Hematopoietic multipotent progenitor cell (in vitro differentiated cells): ENCODE results near the gene RPS6KA6. TPM values are rescaled to one million over a fixed set of nuclear protein-coding genes. Genes with fewer than 3 reads are reported as not detected.
"Not testable (repeated sequence)": the region's sequence is repeated elsewhere in the genome, so short reads cannot be mapped to it uniquely, and the experiment has no call there.

Experiments used
- DNase-seq, 3 donors: peaks; one replicate each; pipeline ENCODE4 v3.0.0-alpha.2; 2011 to 2015; ENCODE audit warnings: low read depth in 2 of 3, low spot score in 2 of 3
- total RNA-seq: library from RNA; depleted of rRNA; stranded (reverse); fragments of >200 nt; gene quantifications from one replicate; pipeline ENCODE4 v1.2.3, GENCODE V29; 2012

Gene RPS6KA6
- total RNA-seq, 1 donor, result 0.54 TPM

DNA sequence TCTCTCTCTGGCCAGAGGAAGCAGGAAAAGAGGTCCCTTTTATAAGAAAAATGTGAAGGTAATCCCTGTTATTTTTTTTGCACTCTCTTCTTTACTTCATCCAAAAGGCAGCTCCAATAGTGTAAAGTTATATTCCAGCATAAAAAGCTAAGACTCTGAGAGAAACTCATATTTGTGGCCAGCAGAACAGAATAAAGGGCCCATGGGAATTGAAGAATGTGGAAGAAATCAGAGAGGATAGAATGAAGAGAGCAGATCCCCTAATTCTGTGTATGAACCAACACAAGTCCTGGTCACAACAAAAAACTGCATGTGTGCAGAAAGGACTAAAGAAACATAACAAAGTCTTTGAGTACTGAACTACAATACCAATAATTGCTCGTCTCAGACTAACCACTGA, 22.3 kb downstream of the RPS6KA6 start:
- DNase-seq, result no peak

DNA sequence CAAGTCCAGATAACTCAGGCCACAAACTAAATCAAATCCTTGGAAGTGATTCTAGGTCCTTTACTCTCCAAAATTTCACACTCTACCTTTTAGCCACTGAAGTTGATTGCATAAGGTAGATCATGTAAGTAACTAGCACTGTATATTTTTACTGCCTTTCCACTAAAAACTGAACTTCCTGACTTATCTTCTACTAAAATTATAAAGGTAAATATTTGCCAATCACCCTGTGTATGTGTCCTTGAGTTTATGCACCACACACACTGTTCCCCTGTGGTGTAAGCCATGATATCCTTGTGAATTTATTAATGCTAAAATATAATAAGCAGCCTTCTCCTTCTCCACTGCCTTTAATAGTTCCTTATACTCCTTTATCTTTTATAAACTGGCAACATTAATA, 25.6 kb downstream of the RPS6KA6 start:
- DNase-seq, result no peak

DNA sequence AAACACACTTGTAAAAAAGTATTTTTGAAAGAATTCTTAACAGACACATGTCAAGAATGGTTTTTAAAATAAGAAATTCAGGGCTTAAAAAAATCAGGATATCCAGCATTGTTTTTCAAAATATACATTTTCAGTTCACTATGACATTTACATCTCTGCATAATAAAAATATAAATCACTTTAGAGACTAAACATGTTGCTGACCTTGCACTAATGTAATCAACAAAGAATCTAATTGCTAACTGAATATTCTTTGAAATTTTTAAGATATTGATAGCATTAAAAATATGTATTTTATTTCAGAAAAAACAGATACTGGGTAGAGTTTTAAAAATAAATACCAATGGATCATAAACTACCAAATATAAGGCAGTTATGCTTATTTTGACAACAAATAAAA, 26.4 kb downstream of the RPS6KA6 start:
- DNase-seq, result no peak

DNA sequence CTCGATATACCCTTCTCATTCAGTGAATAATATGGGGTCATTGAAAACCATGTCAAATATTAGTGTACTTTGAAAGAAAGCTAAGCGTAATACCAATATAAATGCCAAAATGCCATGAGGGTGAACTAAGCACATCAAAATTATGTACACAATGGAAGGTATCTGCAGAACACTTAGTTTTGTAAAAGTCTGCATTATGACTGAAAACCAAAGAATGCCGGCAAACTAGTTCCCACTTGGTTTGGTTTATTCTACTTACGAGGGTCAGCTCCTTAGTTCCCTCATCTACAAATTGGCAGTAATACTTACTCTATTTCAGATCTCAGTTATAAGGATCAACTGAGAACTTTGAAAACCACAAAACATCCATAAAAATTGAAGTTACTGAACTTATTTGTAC, 27.3 kb downstream of the RPS6KA6 start:
- no peak for DNase-seq

DNA sequence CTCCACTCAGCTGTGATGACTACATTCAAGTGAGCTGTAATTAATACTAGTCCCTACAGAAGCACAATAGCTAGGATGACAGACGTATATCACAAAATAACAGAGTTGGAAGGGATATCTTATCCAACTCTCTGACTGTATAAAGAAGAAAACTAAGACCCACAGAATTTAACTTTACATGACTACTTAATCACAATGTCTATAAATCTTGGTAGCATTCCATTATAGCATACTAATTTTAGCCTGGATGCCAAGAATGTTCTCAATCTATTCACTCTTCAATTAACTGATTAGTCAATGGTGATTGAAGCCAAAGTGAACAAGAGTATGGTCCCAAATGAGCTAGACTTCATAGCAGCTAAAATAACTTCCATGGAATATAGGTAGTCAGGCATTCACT, 31.2 kb downstream of the RPS6KA6 start:
- DNase-seq, result no peak

DNA sequence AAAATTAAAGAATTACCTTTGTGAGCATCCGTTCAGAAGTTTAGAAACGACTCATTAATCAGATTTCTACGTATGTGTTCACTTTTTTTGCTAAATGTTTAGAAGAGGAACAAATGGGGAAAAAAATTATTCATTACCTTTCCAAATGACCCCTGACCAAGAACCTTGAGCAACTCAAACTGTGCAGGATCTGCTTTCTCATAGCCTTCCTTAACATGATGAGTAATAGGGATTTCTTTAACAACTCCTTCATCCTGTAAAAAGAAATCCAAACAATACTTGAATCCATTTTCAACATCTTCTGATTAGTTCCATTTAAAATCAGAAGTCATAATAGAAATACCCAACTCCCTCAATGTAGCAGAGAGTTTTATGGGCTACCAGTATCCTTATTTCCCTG, 32.1 kb downstream of the RPS6KA6 start:
- no peak for DNase-seq

DNA sequence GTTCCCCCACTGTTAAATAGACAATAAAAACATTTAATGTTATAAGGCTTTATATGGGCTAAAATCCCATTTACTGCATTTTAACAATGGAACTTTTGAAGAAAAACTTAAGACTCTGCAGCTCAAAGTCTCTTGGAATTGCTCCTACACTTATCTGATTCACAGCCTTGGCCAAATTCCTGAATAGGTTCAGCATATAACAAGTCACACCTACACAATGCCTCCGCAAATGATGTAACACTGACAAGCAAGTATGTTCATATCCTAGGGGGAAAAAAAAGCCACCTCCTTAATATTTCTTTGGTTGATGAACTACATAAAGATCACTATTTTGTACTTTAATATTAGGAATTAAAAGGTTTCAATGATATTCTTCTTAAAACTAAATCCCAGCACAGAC, 34.5 kb downstream of the RPS6KA6 start:
- no peak for DNase-seq

DNA sequence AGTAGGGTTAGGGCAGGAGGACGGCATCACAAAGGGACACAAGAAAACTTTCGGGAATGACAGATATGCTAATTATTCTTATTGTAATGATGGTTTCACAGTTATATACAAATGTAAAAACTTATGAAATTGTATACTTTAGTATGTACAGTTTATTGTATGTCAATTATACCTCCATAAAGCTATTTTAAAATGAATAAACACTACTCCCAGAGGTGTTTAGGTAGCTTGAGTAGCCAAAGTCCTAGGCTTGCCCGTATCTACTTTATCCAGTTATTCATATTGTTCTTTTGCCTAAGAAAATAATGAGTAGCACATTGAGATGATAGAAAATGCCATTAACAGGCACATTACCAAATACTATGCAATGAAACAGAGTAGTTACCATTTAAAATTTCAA, 43.0 kb downstream of the RPS6KA6 start:
- no peak for DNase-seq

DNA sequence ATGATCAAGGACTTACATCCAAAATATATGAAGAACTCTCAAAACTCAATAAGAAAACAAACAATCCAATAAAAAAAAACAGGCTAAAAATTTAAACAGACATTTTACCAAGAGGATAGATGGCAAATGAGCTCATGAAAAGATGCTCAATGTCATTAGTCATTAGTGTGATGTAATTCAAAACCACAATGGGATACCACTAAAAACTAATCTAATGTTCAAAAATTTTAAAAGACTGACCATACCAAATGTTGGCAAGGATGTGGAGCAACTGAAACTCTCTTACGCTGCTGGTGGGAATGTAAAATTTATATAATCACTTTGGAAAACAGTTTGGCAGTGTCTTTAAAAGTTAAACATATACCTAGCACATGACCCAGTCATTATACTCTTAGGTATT, 43.7 kb downstream of the RPS6KA6 start:
- DNase-seq, result no peak

DNA sequence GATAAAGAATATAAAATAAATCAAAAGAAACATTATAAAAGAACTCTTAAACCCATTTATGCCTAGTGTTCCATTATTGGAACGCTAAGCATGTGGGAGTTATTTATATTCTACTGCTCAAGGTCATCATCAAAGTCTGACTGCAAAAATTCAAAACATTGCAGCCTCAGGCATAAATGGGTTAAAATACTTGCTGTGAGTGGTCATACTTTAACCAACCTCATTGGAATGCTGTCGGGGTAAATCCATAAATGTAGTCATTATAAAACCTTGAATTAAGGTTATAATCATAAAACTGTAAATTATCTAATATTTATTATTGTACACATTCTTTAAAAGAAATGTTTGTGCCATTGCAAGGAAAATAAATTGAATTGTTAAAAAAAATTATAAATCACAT, 55.0 kb downstream of the RPS6KA6 start:
- DNase-seq, result no peak

DNA sequence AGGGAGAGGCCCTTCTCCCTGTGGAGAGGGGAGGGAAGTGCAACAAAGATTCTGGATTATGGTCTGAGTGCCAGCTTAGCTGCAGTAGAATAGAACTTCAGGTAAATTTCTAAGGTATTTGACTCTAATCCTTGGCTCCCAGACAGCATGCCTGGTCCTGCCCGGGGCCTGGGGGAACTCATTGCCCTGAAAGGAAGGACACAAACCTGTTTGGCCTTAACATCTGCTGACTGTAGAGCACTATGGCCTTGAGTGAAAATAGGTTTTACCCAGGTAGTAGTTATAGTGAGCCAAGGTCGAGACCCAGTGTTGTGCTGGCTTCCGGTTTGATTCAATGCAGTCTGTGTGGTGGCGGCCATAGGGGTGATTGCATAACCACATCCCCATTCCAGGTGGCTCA, 64.4 kb downstream of the RPS6KA6 start:
- no peak for DNase-seq

DNA sequence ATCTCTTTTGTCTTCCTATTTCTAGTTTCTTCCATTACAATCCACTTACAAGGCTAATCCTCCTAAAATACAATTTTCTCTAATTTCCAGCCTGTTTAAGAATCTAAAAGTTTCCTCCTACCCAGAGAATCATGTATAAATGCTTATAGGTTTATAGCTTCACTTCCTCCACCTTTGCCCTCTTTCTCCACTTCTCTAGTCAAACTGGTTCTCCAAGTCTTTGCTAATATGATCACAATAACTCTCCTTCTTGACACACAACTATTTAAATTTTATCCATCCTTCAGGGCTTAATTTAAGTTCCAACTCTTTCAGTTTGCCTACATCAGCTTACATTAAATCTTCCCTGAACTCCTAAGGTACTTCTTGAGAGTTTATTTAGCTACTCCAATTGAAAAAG, 69.2 kb downstream of the RPS6KA6 start:
- DNase-seq, result no peak

DNA sequence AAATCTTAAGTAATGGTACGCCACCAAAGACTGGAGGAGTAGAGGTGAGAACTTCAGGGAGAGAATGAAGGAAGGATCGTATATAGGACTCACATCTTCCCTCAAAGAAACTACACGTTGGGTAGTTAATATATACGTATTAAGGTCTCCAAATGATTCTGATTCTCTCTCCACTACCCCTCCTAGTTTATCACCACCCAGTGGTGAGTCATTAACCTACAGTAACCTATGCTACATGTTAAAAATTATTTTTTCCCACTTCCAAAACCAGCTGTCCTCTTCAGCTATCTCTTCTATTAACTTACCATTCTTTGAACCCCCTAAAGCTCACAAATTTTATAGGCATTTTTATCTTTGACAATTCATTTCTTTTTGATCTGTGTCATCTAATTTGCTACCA, 69.7 kb downstream of the RPS6KA6 start:
- no peak for DNase-seq

DNA sequence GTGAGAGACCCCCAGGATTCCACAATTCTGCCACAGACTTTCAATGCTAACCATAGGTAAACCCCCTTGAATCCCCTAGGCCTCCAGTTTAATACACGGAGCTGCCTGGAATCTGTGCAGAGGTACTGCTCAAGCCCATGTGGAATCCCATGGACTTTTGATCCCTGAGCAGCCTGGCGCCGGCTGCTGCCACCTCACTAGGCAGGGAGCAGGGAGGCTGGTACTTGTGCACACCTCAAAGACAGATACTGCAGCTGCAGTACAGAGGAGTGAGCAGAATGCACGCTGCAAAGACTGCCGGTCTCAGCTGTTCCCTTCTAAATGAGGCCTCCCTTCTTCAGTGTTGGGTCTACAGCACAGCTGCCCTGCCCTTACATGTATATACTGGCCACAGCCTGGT, 79.4 kb downstream of the RPS6KA6 start:
- no peak for DNase-seq

DNA sequence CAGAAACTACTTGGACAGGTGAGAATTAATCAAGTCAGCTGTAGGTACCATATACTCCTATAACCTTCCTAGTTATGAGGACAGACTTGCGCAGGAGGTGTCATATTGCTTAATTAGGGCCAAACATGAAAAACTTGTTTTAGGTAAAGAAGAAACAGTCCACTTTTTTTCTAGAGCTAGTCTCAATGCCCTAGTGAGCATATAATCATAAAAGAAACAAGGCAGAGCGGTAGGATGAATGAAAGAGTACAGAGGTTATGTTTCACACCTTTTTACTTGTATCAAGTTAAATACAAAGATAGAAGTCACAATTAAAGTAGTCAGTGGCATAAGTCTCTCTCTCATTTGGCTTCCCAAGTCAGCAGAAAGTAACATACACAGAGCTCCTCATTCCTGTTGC, 88.9 kb downstream of the RPS6KA6 start:
- DNase-seq, result no peak

DNA sequence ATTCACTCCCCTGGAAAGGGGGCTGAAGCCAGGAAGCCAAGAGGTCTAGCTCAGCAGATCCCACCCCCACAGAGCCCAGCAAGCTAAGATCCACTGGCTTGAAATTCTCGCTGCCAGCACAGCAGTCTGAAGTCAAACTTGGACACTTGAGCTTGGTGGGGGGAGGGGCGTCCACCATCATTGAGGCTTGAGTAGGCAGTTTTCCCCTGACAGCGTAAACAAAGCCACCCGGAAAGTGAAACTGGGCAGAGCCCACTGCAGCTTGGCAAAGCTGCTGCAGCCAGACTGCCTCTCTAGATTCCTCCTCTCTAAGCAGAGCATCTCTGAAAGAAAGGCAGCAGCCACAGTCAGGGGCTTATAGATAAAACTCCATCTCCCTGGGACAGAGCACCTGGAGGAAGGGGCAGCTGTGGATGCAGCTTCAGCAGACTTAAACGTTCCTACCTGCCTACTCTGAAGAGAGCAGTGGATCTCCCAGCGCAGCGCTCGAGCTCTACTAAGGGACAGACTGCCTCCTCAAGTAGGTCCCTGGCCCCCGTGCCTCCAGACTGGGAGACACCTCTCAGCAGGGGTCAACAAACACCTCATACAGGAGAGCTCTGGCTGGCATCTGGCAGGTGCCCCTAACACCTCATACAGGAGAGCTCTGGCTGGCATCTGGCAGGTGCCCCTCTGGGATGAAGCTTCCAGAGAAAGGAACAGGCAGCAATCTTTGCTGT, 108.4 kb downstream of the RPS6KA6 start:
- DNase-seq, result not testable (repeated sequence)

DNA sequence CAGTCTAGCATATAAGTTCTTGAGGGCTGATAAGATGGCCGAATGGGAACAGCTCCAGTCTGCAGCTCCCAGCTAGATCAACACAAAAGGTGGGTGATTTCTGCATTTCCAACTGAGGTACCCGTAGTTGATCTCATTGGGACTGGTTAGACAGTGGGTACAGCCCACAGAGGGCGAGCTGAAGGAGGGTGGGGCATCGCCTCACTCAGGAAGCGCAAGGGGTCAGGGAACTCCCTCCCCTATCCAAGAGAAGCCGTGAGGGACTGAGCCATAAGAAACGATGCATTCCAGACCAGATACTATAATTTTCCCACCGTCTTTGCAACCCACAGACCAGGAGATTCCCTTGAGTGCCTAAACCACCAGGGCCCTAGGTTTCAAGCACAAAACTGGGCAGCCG, 109.0 kb downstream of the RPS6KA6 start:
- no peak for DNase-seq

DNA sequence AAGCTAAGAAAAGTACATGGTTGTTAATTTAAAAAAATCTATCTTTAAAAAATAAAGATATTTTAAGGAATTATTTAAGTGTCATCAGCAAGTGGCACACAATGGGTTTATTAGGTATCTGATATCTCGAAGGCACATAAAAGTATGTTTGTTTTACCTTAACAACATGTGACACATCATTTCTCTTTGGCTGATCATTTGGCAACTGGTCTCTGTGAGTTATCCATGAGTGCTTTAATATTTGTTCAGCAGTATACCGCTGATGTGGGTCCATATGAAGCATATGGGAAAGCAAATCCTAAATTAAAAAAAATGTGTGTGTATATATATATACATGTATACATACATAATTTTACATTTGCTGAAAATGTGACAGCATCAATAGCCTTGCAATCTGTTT, 123.2 kb downstream of the RPS6KA6 start:
- DNase-seq, result no peak

DNA sequence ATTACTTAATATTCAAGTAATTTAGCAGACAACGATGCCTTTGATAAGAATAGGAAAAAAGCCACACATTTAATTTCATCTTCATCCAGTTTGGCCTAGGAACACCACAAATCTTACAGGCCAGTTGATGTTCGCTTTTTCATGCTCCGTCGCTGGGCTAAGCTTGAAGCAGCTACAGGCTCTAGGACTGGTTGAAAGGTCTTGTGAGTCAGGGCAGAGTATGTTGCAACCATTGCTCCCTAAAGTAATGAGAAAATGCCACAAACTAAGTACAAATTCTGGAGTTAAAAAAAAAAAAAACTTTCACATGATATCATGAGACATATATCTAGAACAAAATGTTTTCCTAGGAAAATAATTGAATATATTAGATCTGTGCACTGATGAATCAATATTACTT, 123.8 kb downstream of the RPS6KA6 start:
- DNase-seq, result no peak

DNA sequence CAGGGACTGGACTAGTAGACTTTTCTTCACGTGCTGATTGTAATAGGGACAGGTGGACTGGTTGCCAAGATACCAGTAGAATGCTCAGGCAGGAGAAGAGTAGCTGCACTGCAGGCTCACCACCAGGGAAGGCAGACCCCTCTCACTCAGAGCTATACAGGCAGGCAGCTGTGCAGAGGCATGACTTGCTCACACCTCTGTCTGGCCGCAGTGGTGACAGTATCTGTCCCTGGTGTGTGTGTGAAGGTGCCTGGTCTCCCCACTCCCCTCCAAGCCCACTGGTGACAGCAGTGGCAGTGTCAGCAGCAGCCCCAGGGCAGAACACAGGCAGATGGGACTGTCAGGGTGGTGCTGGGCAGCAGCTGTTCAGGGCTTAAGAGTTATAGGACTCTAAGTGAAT, 140.7 kb downstream of the RPS6KA6 start:
- DNase-seq, result no peak

DNA sequence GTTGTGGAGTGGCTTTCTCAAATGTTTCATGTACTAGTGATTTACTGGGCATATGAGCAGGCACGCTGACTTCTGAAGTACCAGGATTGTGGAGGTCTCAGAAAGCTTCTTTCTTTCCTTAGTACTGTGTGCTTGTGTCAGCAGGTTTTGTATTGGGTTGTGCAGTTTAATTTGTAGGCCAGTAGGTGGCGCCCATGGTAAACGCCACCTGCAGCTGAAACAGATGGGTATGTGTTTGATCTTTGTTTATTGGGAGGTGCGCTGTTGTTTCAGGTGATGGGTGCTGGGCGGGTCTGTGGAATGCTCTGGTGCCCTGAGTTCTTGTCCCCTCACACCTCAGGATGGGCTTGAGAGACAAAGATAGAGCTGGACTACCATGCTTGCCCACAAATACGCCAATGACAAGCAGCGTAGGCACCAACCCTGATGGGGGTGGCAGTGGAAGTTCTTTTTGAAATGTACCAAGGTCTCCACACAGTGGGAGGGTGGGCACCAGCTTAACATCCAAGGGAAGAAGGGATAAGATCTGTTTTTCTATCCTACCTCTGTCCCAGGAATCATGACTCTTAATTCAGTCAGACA, 141.5 kb downstream of the RPS6KA6 start:
- DNase-seq, result peak in 2 of 3 donors; percentile 9 to 28

DNA sequence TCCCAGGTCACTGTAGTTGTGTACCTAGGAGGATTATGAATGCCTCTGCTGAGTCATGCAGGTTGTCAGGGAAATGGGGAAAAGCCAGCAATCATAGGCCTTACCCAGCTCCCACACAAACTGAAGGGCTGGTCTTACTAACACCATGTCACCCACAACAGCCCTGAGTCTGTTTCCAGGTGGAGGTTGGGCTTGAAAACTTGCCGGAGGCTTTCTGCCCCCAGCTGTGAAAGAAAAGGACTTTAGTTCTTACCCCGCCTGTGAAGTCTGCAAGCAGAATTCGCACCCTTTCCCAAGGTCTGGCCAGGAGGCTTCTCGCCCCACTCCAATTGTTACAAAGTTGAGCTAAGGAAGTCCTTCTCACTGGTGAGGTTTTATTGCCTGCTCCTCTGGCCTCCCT, 143.9 kb downstream of the RPS6KA6 start:
- DNase-seq, result no peak
